IMR-90 (cell line): ENCODE results near the gene HDGFL2. TPM values are rescaled to one million over a fixed set of nuclear protein-coding genes. Genes with fewer than 3 reads are reported as not detected.

Experiments
- ATAC-seq: fragments of 200-7000 bp; cut with Tn5 transposase; 2 replicates; pipeline ENCODE4 v1.9.1; 2020; ENCODE audit warnings: low read depth, mild to moderate bottlenecking, moderate library complexity
- BruUV-seq: library from RNA; stranded (reverse); fragments of 400-500 nt; replicated peaks from 2 replicates; lab custom pipeline; 2021; lab: Mats Ljungman, UMichigan
- CTCF ChIA-PET: fragments of 300-600 bp; formaldehyde crosslinking; extraction: SDS; loops from one replicate; lab custom pipeline; 2021; ENCODE audit warnings: antibody characterized with exemption; lab: Yijun Ruan, JAX
- POLR2A ChIA-PET: fragments of 300-600 bp; sonication (Branson Sonifier 250); formaldehyde crosslinking; loops from one replicate; lab custom pipeline; 2022; ENCODE audit warnings: antibody characterized with exemption; ENCODE audit not compliant: unreplicated experiment; lab: Charles Lee
- DNase-seq: peaks from one replicate; pipeline ENCODE4 v3.0.0; 2013
- H2AFZ ChIP-seq: replicated peaks from 2 replicates; pipeline ENCODE3; 2013; ENCODE audit warnings: low read length, mild to moderate bottlenecking; ENCODE audit not compliant: poor library complexity
- H2AK5ac ChIP-seq: 2 replicates; pipeline ENCODE4 v1.6.1; 2013; ENCODE audit warnings: low read depth, low read length, inconsistent platforms
- H2AK9ac ChIP-seq: replicated peaks from 2 replicates; pipeline ENCODE3; 2013; ENCODE audit warnings: mild to moderate bottlenecking, low read depth, low read length, moderate library complexity; ENCODE audit not compliant: poor library complexity
- H2BK120ac ChIP-seq: 2 replicates; pipeline ENCODE4 v1.6.1; 2013; ENCODE audit warnings: low read depth, low read length, inconsistent platforms
- H2BK15ac ChIP-seq: 3 replicates; pipeline ENCODE4 v1.6.1; 2013; ENCODE audit warnings: low read depth, low read length, inconsistent platforms
- H2BK20ac ChIP-seq: 2 replicates; pipeline ENCODE4 v1.6.1; 2013; ENCODE audit warnings: low read depth, mild to moderate bottlenecking, inconsistent platforms, low read length, moderate library complexity
- H2BK5ac ChIP-seq: 2 replicates; pipeline ENCODE4 v1.6.1; 2013; ENCODE audit warnings: mild to moderate bottlenecking, low read depth, low read length, inconsistent platforms; ENCODE audit not compliant: poor library complexity, severe bottlenecking
- H3K14ac ChIP-seq: replicated peaks from 2 replicates; pipeline ENCODE4 v1.6.1; 2013; ENCODE audit warnings: low read depth, low read length, inconsistent platforms
- H3K18ac ChIP-seq: 2 replicates; pipeline ENCODE4 v1.6.1; 2013; ENCODE audit warnings: low read depth, low read length, control low read depth
- H3K23ac ChIP-seq: 2 replicates; pipeline ENCODE4 v1.6.1; 2013; ENCODE audit warnings: low read depth, low read length, inconsistent platforms
- H3K27ac ChIP-seq: 2 replicates; pipeline ENCODE4 v1.5.1; 2013; ENCODE audit warnings: mild to moderate bottlenecking, control low read depth, low read length; ENCODE audit not compliant: insufficient read depth
- H3K27me3 ChIP-seq: 2 replicates; pipeline ENCODE4 v1.6.1; 2013; ENCODE audit warnings: low read length; ENCODE audit not compliant: control insufficient read depth, insufficient read depth
- H3K36me3 ChIP-seq: 2 replicates; pipeline ENCODE4 v1.6.1; 2013; ENCODE audit warnings: low read length, mixed read lengths; ENCODE audit not compliant: control insufficient read depth, insufficient read depth
- H3K4ac ChIP-seq: 2 replicates; pipeline ENCODE4 v1.6.1; 2013; ENCODE audit warnings: low read depth, low read length, inconsistent platforms
- H3K4me1 ChIP-seq: 2 replicates; pipeline ENCODE4 v1.6.1; 2013; ENCODE audit warnings: low read length, mixed read lengths; ENCODE audit not compliant: control insufficient read depth, insufficient read depth
- H3K4me2 ChIP-seq: 2 replicates; pipeline ENCODE4 v1.6.1; 2013; ENCODE audit warnings: low read depth, mild to moderate bottlenecking, control low read depth, low read length, moderate library complexity
- H3K4me3 ChIP-seq: 2 replicates; pipeline ENCODE4 v1.5.1; 2013; ENCODE audit warnings: low read depth, mild to moderate bottlenecking, control low read depth, low read length, moderate library complexity; ENCODE audit not compliant: insufficient read depth
- H3K56ac ChIP-seq: 2 replicates; pipeline ENCODE4 v1.6.1; 2013; ENCODE audit warnings: low read length, inconsistent platforms; ENCODE audit not compliant: insufficient read depth; ENCODE audit errors: extremely low read depth
- H3K79me1 ChIP-seq, 2 experiments: 2 replicates each; pipeline ENCODE4 v1.6.1; 2013; ENCODE audit warnings: low read length in 2 of 2, inconsistent platforms in 1 of 2, low read depth in 1 of 2
- H3K9ac ChIP-seq: 2 replicates; pipeline ENCODE4 v1.6.1; 2013; ENCODE audit warnings: low read depth, low read length, control low read depth
- H3K9me1 ChIP-seq: 2 replicates; pipeline ENCODE4 v1.6.1; 2013; ENCODE audit warnings: low read length, inconsistent platforms; ENCODE audit not compliant: insufficient read depth
- H3K9me3 ChIP-seq: 2 replicates; pipeline ENCODE4 v1.6.1; 2013; ENCODE audit warnings: low read length; ENCODE audit not compliant: control insufficient read depth, insufficient read depth
- H4K20me1 ChIP-seq: 2 replicates; pipeline ENCODE4 v1.6.1; 2013; ENCODE audit warnings: low read length, inconsistent platforms; ENCODE audit not compliant: insufficient read depth
- H4K5ac ChIP-seq: 2 replicates; pipeline ENCODE4 v1.6.1; 2013; ENCODE audit warnings: mild to moderate bottlenecking, low read depth, low read length, control low read depth
- H4K8ac ChIP-seq, 2 experiments: 2 replicates each; pipeline ENCODE4 v1.6.1; 2013; ENCODE audit warnings: low read depth in 2 of 2, low read length in 2 of 2, control low read depth in 1 of 2, inconsistent platforms in 1 of 2
- H4K91ac ChIP-seq: 2 replicates; pipeline ENCODE4 v1.6.1; 2013; ENCODE audit warnings: low read depth, low read length, inconsistent platforms; ENCODE audit not compliant: insufficient read depth
- BHLHE40 ChIP-seq: fragments of 150-350 bp; IDR thresholded peaks from 2 replicates; pipeline ENCODE4 v1.6.1; 2016; ENCODE audit warnings: mild to moderate bottlenecking, low read depth, low read length
- CEBPB ChIP-seq: IDR thresholded peaks from 2 replicates; pipeline ENCODE4 v1.6.1; 2012; ENCODE audit warnings: low read depth, low read length, improper control_type of control experiment
- CHD1 ChIP-seq: IDR thresholded peaks from 2 replicates; pipeline ENCODE4 v1.6.1; 2012; ENCODE audit warnings: low read depth, low read length, improper control_type of control experiment
- FOS ChIP-seq: fragments of 150-350 bp; IDR thresholded peaks from 2 replicates; pipeline ENCODE4 v1.6.1; 2016; ENCODE audit warnings: low read depth, low read length
- MAFK ChIP-seq: IDR thresholded peaks from 2 replicates; pipeline ENCODE4 v1.6.1; 2012; ENCODE audit warnings: low read depth, low read length, improper control_type of control experiment
- MAZ ChIP-seq: IDR thresholded peaks from 2 replicates; pipeline ENCODE4 v1.6.1; 2012; ENCODE audit warnings: low read depth, mild to moderate bottlenecking, low read length, improper control_type of control experiment, moderate library complexity, borderline replicate concordance
- MXI1 ChIP-seq: IDR thresholded peaks from 2 replicates; pipeline ENCODE4 v1.6.1; 2012; ENCODE audit warnings: low read depth, mild to moderate bottlenecking, low read length, moderate library complexity, borderline replicate concordance
- NFE2L2 ChIP-seq: fragments of 150-350 bp; IDR thresholded peaks from 2 replicates; pipeline ENCODE4 v1.6.1; 2016; ENCODE audit warnings: low read depth, mild to moderate bottlenecking, low read length
- POLR2A ChIP-seq: IDR thresholded peaks from 2 replicates; pipeline ENCODE4 v1.6.1; 2012; ENCODE audit warnings: mild to moderate bottlenecking, low read depth, low read length
- RAD21 ChIP-seq: IDR thresholded peaks from 2 replicates; pipeline ENCODE4 v1.6.1; 2012; ENCODE audit warnings: low read length, improper control_type of control experiment
- RCOR1 ChIP-seq: IDR thresholded peaks from 2 replicates; pipeline ENCODE4 v1.6.1; 2012; ENCODE audit warnings: mild to moderate bottlenecking, low read length, improper control_type of control experiment; ENCODE audit not compliant: insufficient replicate concordance
- RFX5 ChIP-seq: IDR thresholded peaks from 2 replicates; pipeline ENCODE4 v1.8.0; 2012; ENCODE audit warnings: low read depth, mild to moderate bottlenecking, low read length, moderate library complexity
- SMC3 ChIP-seq: fragments of 150-350 bp; IDR thresholded peaks from 2 replicates; pipeline ENCODE4 v1.6.1; 2016; ENCODE audit warnings: low read depth, mild to moderate bottlenecking, antibody characterized with exemption, low read length, moderate library complexity
- WGBS, 2 experiments: methylation state at CpG; one replicate each; pipeline versions ENCODE4 v1.1.5 to v1.1.7; 2013; ENCODE audit warnings: missing lambda C conversion rate in 2 of 2; ENCODE audit not compliant: insufficient read length in 1 of 2; ENCODE audit errors: extremely low coverage in 2 of 2; 5-methylcytosine and 5-hydroxymethylcytosine counted together
- dilution Hi-C: fragments of 300-500 bp; cut with HindIII; formaldehyde crosslinking; loops from one replicate; pipeline ENCODE4 v1.14.3; 2018; ENCODE audit warnings: low sequenced_read_pairs; ENCODE audit not compliant: unreplicated experiment
- in situ Hi-C: fragments of 300-500 bp; cut with MboI; formaldehyde crosslinking; loops from 3 replicates; pipeline ENCODE4 v1.14.3; 2019; ENCODE audit warnings: low sequenced_read_pairs, inconsistent platforms, mixed read lengths
- intact Hi-C: fragments of 100-400 bp; cut with micrococcal nuclease; formaldehyde crosslinking; loops from 2 replicates; pipeline ENCODE4 v1.10.0; 2022
- polyA plus RNA-seq, 3 experiments: library from polyadenylated mRNA; depleted of rRNA; stranded (reverse); fragments of >200 nt; gene quantifications; 2 replicates each; pipeline ENCODE4 v1.2.3, GENCODE V29; 2012; ENCODE audit warnings: low replicate concordance in 1 of 3
- total RNA-seq: library from RNA; depleted of rRNA; stranded (reverse); fragments of >200 nt; gene quantifications from 2 replicates; pipeline ENCODE4 v1.2.3, GENCODE V29; 2012
- TF ChIP-seq, protein P1 (sequence below): conservative IDR thresholded peaks from 2 replicates; pipeline ENCODE4 v1.5.1; 2012; ENCODE audit warnings: mild to moderate bottlenecking, low read depth, low read length, improper control_type of control experiment
- TF ChIP-seq, protein P2 (sequence below): fragments of 150-350 bp; IDR thresholded peaks from 2 replicates; pipeline ENCODE4 v1.6.1; 2016; ENCODE audit warnings: low read depth, mild to moderate bottlenecking, low read length, moderate library complexity, borderline replicate concordance
- TF ChIP-seq, protein P3 (sequence below): fragments of 150-350 bp; IDR thresholded peaks from 2 replicates; pipeline ENCODE4 v1.6.1; 2017; ENCODE audit warnings: mild to moderate bottlenecking, antibody characterized with exemption, low read length, low read depth

Gene HDGFL2
- total and polyA plus RNA-seq, 2 of the 4 experiments (the other 2 are of a cell fraction): 35.8 to 48.5 TPM

DNA sequence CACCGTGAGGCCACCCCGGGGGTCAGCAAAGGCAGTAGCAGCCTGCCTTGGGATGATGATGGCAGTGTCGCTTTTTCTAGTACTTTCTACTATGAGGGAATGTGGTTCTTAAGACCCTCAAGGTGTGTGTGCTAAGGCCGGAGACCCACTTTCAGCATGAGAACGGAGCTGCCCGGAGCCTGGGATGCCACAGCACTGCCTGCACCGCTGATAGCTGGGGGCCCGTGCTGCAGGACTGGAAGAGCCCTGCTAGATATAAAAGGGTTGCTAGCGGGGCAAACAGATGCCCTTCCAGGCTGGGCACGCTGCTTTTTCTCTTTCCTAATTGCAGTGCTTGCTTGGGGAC lies 31.7 kb downstream of the HDGFL2 start:
- no peak overlapping the region for H2BK20ac ChIP-seq
- H4K91ac ChIP-seq: no peak overlapping the region
- no peak overlapping the region for H4K8ac ChIP-seq
- ATAC-seq: no peak
- H3K4ac ChIP-seq: no peak overlapping the region
- no TSS peak for BruUV-seq
- in situ Hi-C loops: no loop called here
- no peak overlapping the region for H2BK120ac ChIP-seq
- H3K18ac ChIP-seq: no peak overlapping the region
- H3K27ac ChIP-seq: no peak overlapping the region
- H2BK5ac ChIP-seq: no peak overlapping the region
- intact Hi-C loops: no loop called here
- H3K79me1 ChIP-seq: peaks cover 0 to 8% of the 10 kb centered on the region in 2 experiments; a peak in 1 of 4 replicates
- no peaks in the 10 kb centered on the region for H3K27me3 ChIP-seq
- no peaks in the 10 kb centered on the region for H3K9me3 ChIP-seq
- H2AFZ ChIP-seq: no peak overlapping the region
- H4K20me1 ChIP-seq: no peaks in the 10 kb centered on the region
- H4K5ac ChIP-seq: no peak overlapping the region
- TF ChIP-seq BHLHE40 (no peak), POLR2A (no peak), NFE2L2 (no peak), MAFK (no peak), CEBPB (no peak), MXI1 (no peak), RAD21 (no peak), MAZ (no peak), FOS (no peak), RCOR1 (no peak), RFX5 (no peak), SMC3 (no peak), CHD1 (no peak)
- TF ChIP-seq, protein P1, sequence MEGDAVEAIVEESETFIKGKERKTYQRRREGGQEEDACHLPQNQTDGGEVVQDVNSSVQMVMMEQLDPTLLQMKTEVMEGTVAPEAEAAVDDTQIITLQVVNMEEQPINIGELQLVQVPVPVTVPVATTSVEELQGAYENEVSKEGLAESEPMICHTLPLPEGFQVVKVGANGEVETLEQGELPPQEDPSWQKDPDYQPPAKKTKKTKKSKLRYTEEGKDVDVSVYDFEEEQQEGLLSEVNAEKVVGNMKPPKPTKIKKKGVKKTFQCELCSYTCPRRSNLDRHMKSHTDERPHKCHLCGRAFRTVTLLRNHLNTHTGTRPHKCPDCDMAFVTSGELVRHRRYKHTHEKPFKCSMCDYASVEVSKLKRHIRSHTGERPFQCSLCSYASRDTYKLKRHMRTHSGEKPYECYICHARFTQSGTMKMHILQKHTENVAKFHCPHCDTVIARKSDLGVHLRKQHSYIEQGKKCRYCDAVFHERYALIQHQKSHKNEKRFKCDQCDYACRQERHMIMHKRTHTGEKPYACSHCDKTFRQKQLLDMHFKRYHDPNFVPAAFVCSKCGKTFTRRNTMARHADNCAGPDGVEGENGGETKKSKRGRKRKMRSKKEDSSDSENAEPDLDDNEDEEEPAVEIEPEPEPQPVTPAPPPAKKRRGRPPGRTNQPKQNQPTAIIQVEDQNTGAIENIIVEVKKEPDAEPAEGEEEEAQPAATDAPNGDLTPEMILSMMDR: no peak
- TF ChIP-seq, protein P2, sequence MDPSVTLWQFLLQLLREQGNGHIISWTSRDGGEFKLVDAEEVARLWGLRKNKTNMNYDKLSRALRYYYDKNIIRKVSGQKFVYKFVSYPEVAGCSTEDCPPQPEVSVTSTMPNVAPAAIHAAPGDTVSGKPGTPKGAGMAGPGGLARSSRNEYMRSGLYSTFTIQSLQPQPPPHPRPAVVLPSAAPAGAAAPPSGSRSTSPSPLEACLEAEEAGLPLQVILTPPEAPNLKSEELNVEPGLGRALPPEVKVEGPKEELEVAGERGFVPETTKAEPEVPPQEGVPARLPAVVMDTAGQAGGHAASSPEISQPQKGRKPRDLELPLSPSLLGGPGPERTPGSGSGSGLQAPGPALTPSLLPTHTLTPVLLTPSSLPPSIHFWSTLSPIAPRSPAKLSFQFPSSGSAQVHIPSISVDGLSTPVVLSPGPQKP: no peak
- TF ChIP-seq, protein P3, sequence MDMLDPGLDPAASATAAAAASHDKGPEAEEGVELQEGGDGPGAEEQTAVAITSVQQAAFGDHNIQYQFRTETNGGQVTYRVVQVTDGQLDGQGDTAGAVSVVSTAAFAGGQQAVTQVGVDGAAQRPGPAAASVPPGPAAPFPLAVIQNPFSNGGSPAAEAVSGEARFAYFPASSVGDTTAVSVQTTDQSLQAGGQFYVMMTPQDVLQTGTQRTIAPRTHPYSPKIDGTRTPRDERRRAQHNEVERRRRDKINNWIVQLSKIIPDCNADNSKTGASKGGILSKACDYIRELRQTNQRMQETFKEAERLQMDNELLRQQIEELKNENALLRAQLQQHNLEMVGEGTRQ: no peak
- no peak for DNase-seq
- H3K36me3 ChIP-seq: peaks cover 54% of the 10 kb centered on the region
- no peak overlapping the region for H2BK15ac ChIP-seq
- no peak overlapping the region for H2AK5ac ChIP-seq
- no peak overlapping the region for H3K4me3 ChIP-seq
- POLR2A ChIA-PET: no interaction called here
- H2AK9ac ChIP-seq: no peak overlapping the region
- H3K4me2 ChIP-seq: no peak overlapping the region
- H3K23ac ChIP-seq: no peak overlapping the region
- H3K4me1 ChIP-seq: peaks cover 4% of the 10 kb centered on the region
- H3K9ac ChIP-seq: no peak overlapping the region
- CTCF ChIA-PET: no interaction called here
- no peak overlapping the region for H3K14ac ChIP-seq
- dilution Hi-C loops: no loop called here
- no peak overlapping the region for H3K56ac ChIP-seq
- peaks cover 8% of the 10 kb centered on the region; the same call in 1 of the 2 replicates for H3K9me1 ChIP-seq
- 88% methylated on average over 3 of the region's 10 CpGs; no CpG with 5 or more reads in 1 of the 2 experiments for WGBS, 2 experiments
